Erythroblast (primary cell): ENCODE results near the gene ANK3.

ENCODE experiments used
- GATA1 ChIP-seq: IDR thresholded peaks from 2 replicates; pipeline ENCODE4 v1.6.1; 2011; ENCODE audit warnings: low read depth, mild to moderate bottlenecking, control low read depth, low read length, moderate library complexity
- POLR2A ChIP-seq: IDR thresholded peaks from 2 replicates; pipeline ENCODE4 v1.6.1; 2011; ENCODE audit warnings: mild to moderate bottlenecking, low read length

DNA sequence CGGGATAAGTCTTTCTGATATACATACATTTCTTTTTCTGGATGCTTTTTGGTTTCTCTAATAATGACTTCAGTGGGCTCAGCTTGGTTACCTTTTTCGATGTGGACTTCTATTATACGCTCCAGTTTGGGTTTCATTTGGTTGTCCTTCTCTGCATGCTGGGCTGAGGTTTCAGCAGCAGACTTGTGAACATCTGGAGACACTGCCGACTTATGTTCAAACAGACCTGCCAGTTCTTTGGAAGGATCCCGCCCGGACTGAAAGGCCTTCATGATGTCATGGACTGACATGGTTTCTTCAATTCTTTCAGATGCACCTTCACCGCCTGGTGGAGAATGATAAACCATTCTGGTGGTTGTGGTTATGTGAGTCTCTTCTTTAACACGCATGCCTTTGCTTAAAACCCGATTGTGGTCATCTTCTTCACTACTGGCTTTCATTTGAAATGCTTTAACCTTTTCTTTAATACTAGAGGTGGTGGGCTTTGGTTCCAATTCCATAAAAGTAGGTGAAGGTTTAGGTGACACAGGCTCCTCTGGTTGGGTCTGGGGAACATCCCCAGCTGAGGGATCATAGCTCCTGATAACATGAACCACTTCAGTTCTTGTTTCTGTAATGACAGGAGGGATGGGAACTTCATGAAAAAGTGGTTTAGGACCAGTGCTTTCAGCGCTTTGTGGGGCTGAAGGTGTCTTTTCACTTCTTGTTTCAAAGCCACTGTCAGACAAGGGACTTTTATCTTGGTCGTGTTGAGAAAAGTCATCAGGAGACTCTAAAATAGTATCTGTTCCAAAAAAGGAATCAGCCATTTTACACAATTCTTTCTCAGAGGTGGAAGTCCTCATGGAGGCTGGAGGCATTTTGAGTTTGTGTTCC is 315.7 kb downstream of the ANK3 start:
- TF ChIP-seq POLR2A (no peak), GATA1 (no peak)
